HG03575 (cell line): Measurements from ENCODE around the gene SPIN1.

Source experiments
- ATAC-seq: cut with Tn5 transposase; IDR thresholded peaks from one replicate; pipeline ENCODE4 v1.9.1; 2021; ENCODE audit not compliant: unreplicated experiment, insufficient number of reproducible peaks, low FRiP score; ENCODE audit errors: extremely low read depth

Gene SPIN1

DNA sequence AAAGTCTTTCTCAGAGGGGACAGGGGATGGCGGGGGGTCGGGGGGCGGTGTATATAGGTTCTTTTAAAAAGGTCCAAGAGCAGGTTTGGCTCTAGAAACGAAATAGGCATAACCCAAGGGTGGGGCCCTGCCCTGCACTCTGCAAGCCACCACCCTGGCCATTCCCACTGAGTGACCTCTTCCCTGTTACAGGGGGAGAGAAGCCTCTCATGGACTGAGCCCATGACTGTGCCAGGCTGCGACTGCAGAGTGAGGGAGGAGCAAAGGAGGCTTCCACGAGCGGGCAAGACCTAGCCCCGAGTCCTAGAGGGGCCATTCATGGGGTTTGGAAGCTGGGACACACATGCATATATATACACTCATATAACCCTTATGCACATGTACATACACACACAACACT, 136.7 kb downstream of the SPIN1 start:
- no peak for ATAC-seq

GRCh38 chr9:88527618-88528017, 139.4 kb downstream of the SPIN1 start:
- ATAC-seq, result no peak
